ENCODE data around the gene MAN1A2.
"Not testable (repeated sequence)": the region's sequence is repeated elsewhere in the genome, so short reads cannot be mapped to it uniquely, and the experiment has no call there.

MAN1A2 gene

GRCh38 chr1:117367046-117368025, at the start of gene MAN1A2:
MAN1A2 (plus strand) TSS chr1:117367449; CDS start chr1:117368184, 735 bp downstream.
- peak in 1 of 2 experiments; percentile 69 for DNase-seq

GRCh38 chr1:117318011-117318410, 49.2 kb upstream of the MAN1A2 start:
- DNase-seq: no peak

- no peak for DNase-seq
These were observed 48.8 kb upstream of the MAN1A2 start for GRCh38 chr1:117318426-117318825.

GRCh38 chr1:117320515-117320914, 46.7 kb upstream of the MAN1A2 start:
- DNase-seq: no peak

- DNase-seq: no peak
These were observed 45.3 kb upstream of the MAN1A2 start for GRCh38 chr1:117321680-117322609.

GRCh38 chr1:117324357-117324756, 42.9 kb upstream of the MAN1A2 start:
- no peak for DNase-seq

GRCh38 chr1:117326035-117326434, 41.2 kb upstream of the MAN1A2 start:
- not testable (repeated sequence) for DNase-seq

- no peak for DNase-seq
These were observed 40.2 kb upstream of the MAN1A2 start for GRCh38 chr1:117327011-117327410.

- DNase-seq: no peak
These were observed 31.7 kb upstream of the MAN1A2 start for GRCh38 chr1:117335376-117336086.

- no peak for DNase-seq
These were observed 31.0 kb upstream of the MAN1A2 start for GRCh38 chr1:117336088-117336817.

GRCh38 chr1:117339866-117340700, 27.2 kb upstream of the MAN1A2 start:
- no peak for DNase-seq

GRCh38 chr1:117341123-117341522, 26.1 kb upstream of the MAN1A2 start:
- no peak for DNase-seq

GRCh38 chr1:117342397-117342796, 24.9 kb upstream of the MAN1A2 start:
- DNase-seq: no peak

GRCh38 chr1:117346206-117346928, 20.9 kb upstream of the MAN1A2 start:
- DNase-seq: no peak

- no peak for DNase-seq
These were observed 19.3 kb upstream of the MAN1A2 start for GRCh38 chr1:117347907-117348306.

GRCh38 chr1:117352695-117353094, 14.6 kb upstream of the MAN1A2 start:
- not testable (repeated sequence) for DNase-seq

GRCh38 chr1:117357833-117358603, 9.2 kb upstream of the MAN1A2 start:
- not testable (repeated sequence) for DNase-seq

GRCh38 chr1:117358604-117358887, 8.7 kb upstream of the MAN1A2 start:
- DNase-seq: not testable (repeated sequence)

GRCh38 chr1:117359561-117360289, 7.5 kb upstream of the MAN1A2 start:
- DNase-seq: no peak

All from SW 1271 (cell line).